Nephron progenitor cell (in vitro differentiated cells): Measurements from ENCODE around the gene ATG9A.

ENCODE experiments used
- DNase-seq: peaks from one replicate; pipeline ENCODE4 v3.0.0; 2021
- H3K27ac Mint-ChIP-seq: 2 replicates; pipeline ENCODE4 v1.8.0; 2021; ENCODE audit warnings: mild to moderate bottlenecking, moderate library complexity, mixed read lengths
- H3K27me3 Mint-ChIP-seq: 2 replicates; pipeline ENCODE4 v1.8.0; 2021; ENCODE audit warnings: mild to moderate bottlenecking, low read depth, mixed read lengths; ENCODE audit not compliant: poor library complexity
- H3K36me3 Mint-ChIP-seq: 2 replicates; pipeline ENCODE4 v1.8.0; 2021; ENCODE audit warnings: low read depth, mixed read lengths
- H3K4me1 Mint-ChIP-seq: 2 replicates; pipeline ENCODE4 v1.8.0; 2021; ENCODE audit warnings: mixed read lengths
- H3K4me3 Mint-ChIP-seq: 2 replicates; pipeline ENCODE4 v1.8.0; 2021; ENCODE audit warnings: mild to moderate bottlenecking, moderate library complexity, mixed read lengths
- H3K9me3 Mint-ChIP-seq: 2 replicates; pipeline ENCODE4 v1.8.0; 2021; ENCODE audit warnings: mild to moderate bottlenecking, moderate library complexity, mixed read lengths
- CTCF ChIP-seq: fragments of 200-600 bp; sonication (generic); IDR thresholded peaks from 2 replicates; pipeline ENCODE4 v1.5.0; 2021; ENCODE audit warnings: antibody characterized with exemption

The ATG9A gene

GRCh38 chr2:219272995-219273394, 43.6 kb upstream of the ATG9A start:
- DNase-seq = no peak
- peaks cover 17% of the 10 kb centered on the region for H3K4me1 Mint-ChIP-seq
- H3K27ac Mint-ChIP-seq = no peak overlapping the region
- no peak for TF ChIP-seq CTCF
- no peaks in the 10 kb centered on the region for H3K36me3 Mint-ChIP-seq
- peaks cover 39% of the 10 kb centered on the region for H3K27me3 Mint-ChIP-seq
- no peaks in the 10 kb centered on the region for H3K9me3 Mint-ChIP-seq
- no peak overlapping the region for H3K4me3 Mint-ChIP-seq

GRCh38 chr2:219272356-219272755, 42.9 kb upstream of the ATG9A start:
- Mint-ChIP-seq H3K27ac (no peak overlapping the region), H3K36me3 (no peaks in the 10 kb centered on the region), H3K4me1 (peaks cover 11% of the 10 kb centered on the region), H3K4me3 (no peak overlapping the region), H3K27me3 (peaks cover 40% of the 10 kb centered on the region), H3K9me3 (no peaks in the 10 kb centered on the region)
- TF ChIP-seq CTCF = no peak
- no peak for DNase-seq

- no peak for DNase-seq
- Mint-ChIP-seq H3K36me3 (no peaks in the 10 kb centered on the region), H3K4me3 (no peak overlapping the region), H3K9me3 (no peaks in the 10 kb centered on the region), H3K27ac (no peak overlapping the region), H3K4me1 (peaks cover 9% of the 10 kb centered on the region), H3K27me3 (peaks cover 40% of the 10 kb centered on the region)
- TF ChIP-seq CTCF = no peak
Observed at GRCh38 chr2:219271021-219271420, 41.6 kb upstream of the ATG9A start.

- Mint-ChIP-seq H3K27me3 (peaks cover 41% of the 10 kb centered on the region), H3K4me1 (peaks cover 9% of the 10 kb centered on the region), H3K9me3 (no peaks in the 10 kb centered on the region), H3K27ac (peak overlapping the region; percentile 59), H3K4me3 (no peak overlapping the region), H3K36me3 (no peaks in the 10 kb centered on the region)
- TF ChIP-seq CTCF = no peak
- no peak for DNase-seq
Observed at GRCh38 chr2:219270055-219270372, 40.6 kb upstream of the ATG9A start.

GRCh38 chr2:219269362-219270054, 40.1 kb upstream of the ATG9A start:
- Mint-ChIP-seq H3K27ac (no peak overlapping the region), H3K27me3 (peaks cover 46% of the 10 kb centered on the region), H3K9me3 (no peaks in the 10 kb centered on the region), H3K4me1 (peaks cover 3% of the 10 kb centered on the region), H3K4me3 (no peak overlapping the region), H3K36me3 (no peaks in the 10 kb centered on the region)
- no peak for TF ChIP-seq CTCF
- DNase-seq = no peak

- Mint-ChIP-seq H3K36me3 (no peaks in the 10 kb centered on the region), H3K27me3 (peaks cover 54% of the 10 kb centered on the region), H3K4me1 (no peaks in the 10 kb centered on the region), H3K9me3 (no peaks in the 10 kb centered on the region), H3K27ac (no peak overlapping the region), H3K4me3 (no peak overlapping the region)
- TF ChIP-seq CTCF = no peak
- no peak for DNase-seq
Observed at GRCh38 chr2:219268294-219268693, 38.9 kb upstream of the ATG9A start.
